Nephron progenitor cell (in vitro differentiated cells): Measurements from ENCODE around the gene MRTFB.

Experiments used
- DNase-seq: peaks from one replicate; pipeline ENCODE4 v3.0.0; 2021
- H3K27ac Mint-ChIP-seq: 2 replicates; pipeline ENCODE4 v1.8.0; 2021; ENCODE audit warnings: mild to moderate bottlenecking, moderate library complexity, mixed read lengths
- H3K27me3 Mint-ChIP-seq: 2 replicates; pipeline ENCODE4 v1.8.0; 2021; ENCODE audit warnings: mild to moderate bottlenecking, low read depth, mixed read lengths; ENCODE audit not compliant: poor library complexity
- H3K36me3 Mint-ChIP-seq: 2 replicates; pipeline ENCODE4 v1.8.0; 2021; ENCODE audit warnings: low read depth, mixed read lengths
- H3K4me1 Mint-ChIP-seq: 2 replicates; pipeline ENCODE4 v1.8.0; 2021; ENCODE audit warnings: mixed read lengths
- H3K4me3 Mint-ChIP-seq: 2 replicates; pipeline ENCODE4 v1.8.0; 2021; ENCODE audit warnings: mild to moderate bottlenecking, moderate library complexity, mixed read lengths
- H3K9me3 Mint-ChIP-seq: 2 replicates; pipeline ENCODE4 v1.8.0; 2021; ENCODE audit warnings: mild to moderate bottlenecking, moderate library complexity, mixed read lengths
- CTCF ChIP-seq: fragments of 200-600 bp; sonication (generic); IDR thresholded peaks from 2 replicates; pipeline ENCODE4 v1.5.0; 2021; ENCODE audit warnings: antibody characterized with exemption

Gene MRTFB

GRCh38 chr16:14146445-14146844, 75.3 kb downstream of the MRTFB start:
- Mint-ChIP-seq H3K27me3 (no peaks in the 10 kb centered on the region), H3K4me3 (no peak overlapping the region), H3K9me3 (no peaks in the 10 kb centered on the region), H3K27ac (peak overlapping the region; percentile 29), H3K36me3 (peaks cover 30% of the 10 kb centered on the region), H3K4me1 (no peaks in the 10 kb centered on the region)
- DNase-seq = no peak
- no peak for TF ChIP-seq CTCF

GRCh38 chr16:14148016-14148415, 76.9 kb downstream of the MRTFB start:
- no peak for DNase-seq
- no peaks in the 10 kb centered on the region for H3K27me3 Mint-ChIP-seq
- peaks cover 17% of the 10 kb centered on the region for H3K36me3 Mint-ChIP-seq
- H3K4me3 Mint-ChIP-seq = no peak overlapping the region
- no peaks in the 10 kb centered on the region for H3K4me1 Mint-ChIP-seq
- TF ChIP-seq CTCF = no peak
- H3K9me3 Mint-ChIP-seq = no peaks in the 10 kb centered on the region
- no peak overlapping the region for H3K27ac Mint-ChIP-seq

GRCh38 chr16:14148569-14148968, 77.5 kb downstream of the MRTFB start:
- Mint-ChIP-seq H3K4me1 (no peaks in the 10 kb centered on the region), H3K4me3 (no peak overlapping the region), H3K9me3 (no peaks in the 10 kb centered on the region), H3K36me3 (peaks cover 12% of the 10 kb centered on the region), H3K27ac (no peak overlapping the region), H3K27me3 (no peaks in the 10 kb centered on the region)
- no peak for DNase-seq
- no peak for TF ChIP-seq CTCF

GRCh38 chr16:14150796-14151195, 79.7 kb downstream of the MRTFB start:
- Mint-ChIP-seq H3K27ac (no peak overlapping the region), H3K9me3 (no peaks in the 10 kb centered on the region), H3K27me3 (no peaks in the 10 kb centered on the region), H3K36me3 (peaks cover 11% of the 10 kb centered on the region), H3K4me3 (no peak overlapping the region), H3K4me1 (no peaks in the 10 kb centered on the region)
- no peak for DNase-seq
- TF ChIP-seq CTCF = no peak

- no peak for TF ChIP-seq CTCF
- DNase-seq = no peak
- Mint-ChIP-seq H3K4me1 (no peaks in the 10 kb centered on the region), H3K36me3 (peaks cover 11% of the 10 kb centered on the region), H3K4me3 (no peak overlapping the region), H3K27ac (no peak overlapping the region), H3K27me3 (no peaks in the 10 kb centered on the region), H3K9me3 (no peaks in the 10 kb centered on the region)
Observed at GRCh38 chr16:14151256-14152030, 80.3 kb downstream of the MRTFB start.

- Mint-ChIP-seq H3K4me1 (no peaks in the 10 kb centered on the region), H3K36me3 (peaks cover 2% of the 10 kb centered on the region), H3K9me3 (no peaks in the 10 kb centered on the region), H3K27ac (no peak overlapping the region), H3K27me3 (no peaks in the 10 kb centered on the region), H3K4me3 (no peak overlapping the region)
- no peak for DNase-seq
- no peak for TF ChIP-seq CTCF
Observed at GRCh38 chr16:14155572-14156190, 84.6 kb downstream of the MRTFB start.
